Transverse colon (tissue), 3 donors: ENCODE measurements around the gene MIR17HG.

Experiments used
- EP300 ChIP-seq: sonication (generic); formaldehyde crosslinking; IDR thresholded peaks from one replicate; pipeline ENCODE4 v1.6.1; 2017; ENCODE audit warnings: antibody characterized with exemption, low read depth
- POLR2A ChIP-seq: fragments of 450-650 bp; IDR thresholded peaks from one replicate; pipeline ENCODE4 v1.6.1; 2016; ENCODE audit warnings: antibody characterized with exemption, mild to moderate bottlenecking, moderate library complexity
- TF ChIP-seq, protein P1 (sequence below), 5 experiments: fragments of 200-600 bp in 3 of 5; fragments of 450-650 bp in 2 of 5; sonication (generic) in 3 of 5; IDR thresholded peaks; 1 replicate in 2 of 5; 2 replicates in 3 of 5; pipeline ENCODE4 v1.5.1; 2016 to 2017; ENCODE audit warnings: antibody characterized with exemption in 5 of 5, inconsistent platforms in 3 of 5, mild to moderate bottlenecking in 2 of 5, moderate library complexity in 1 of 5

DNA sequence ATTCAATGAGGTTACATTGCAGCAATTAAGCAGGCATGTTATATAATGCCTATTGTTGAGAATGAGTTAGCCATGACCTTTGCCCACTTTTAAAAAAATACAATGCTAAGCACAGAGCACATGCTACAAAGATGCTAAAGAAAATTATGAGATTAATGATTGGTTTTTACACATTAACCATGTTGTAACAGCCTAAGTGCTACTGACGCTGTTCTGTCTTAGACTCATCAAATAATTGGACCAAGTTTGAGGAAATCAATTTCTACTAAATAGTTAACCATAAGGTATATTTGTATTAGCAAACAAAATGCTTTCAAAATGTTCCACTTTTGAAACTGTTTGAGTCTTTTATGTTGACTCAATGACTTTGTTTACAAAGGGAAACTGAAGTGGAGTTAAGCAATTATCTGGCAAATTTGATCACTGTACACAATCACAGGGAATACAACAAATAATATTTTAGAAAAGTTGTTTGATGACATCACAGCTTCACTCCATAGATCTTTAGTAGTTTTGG, 14.3 kb downstream of the MIR17HG start:
- TF ChIP-seq, protein P1, sequence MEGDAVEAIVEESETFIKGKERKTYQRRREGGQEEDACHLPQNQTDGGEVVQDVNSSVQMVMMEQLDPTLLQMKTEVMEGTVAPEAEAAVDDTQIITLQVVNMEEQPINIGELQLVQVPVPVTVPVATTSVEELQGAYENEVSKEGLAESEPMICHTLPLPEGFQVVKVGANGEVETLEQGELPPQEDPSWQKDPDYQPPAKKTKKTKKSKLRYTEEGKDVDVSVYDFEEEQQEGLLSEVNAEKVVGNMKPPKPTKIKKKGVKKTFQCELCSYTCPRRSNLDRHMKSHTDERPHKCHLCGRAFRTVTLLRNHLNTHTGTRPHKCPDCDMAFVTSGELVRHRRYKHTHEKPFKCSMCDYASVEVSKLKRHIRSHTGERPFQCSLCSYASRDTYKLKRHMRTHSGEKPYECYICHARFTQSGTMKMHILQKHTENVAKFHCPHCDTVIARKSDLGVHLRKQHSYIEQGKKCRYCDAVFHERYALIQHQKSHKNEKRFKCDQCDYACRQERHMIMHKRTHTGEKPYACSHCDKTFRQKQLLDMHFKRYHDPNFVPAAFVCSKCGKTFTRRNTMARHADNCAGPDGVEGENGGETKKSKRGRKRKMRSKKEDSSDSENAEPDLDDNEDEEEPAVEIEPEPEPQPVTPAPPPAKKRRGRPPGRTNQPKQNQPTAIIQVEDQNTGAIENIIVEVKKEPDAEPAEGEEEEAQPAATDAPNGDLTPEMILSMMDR (IDR thresholded peaks at IDR 0.05): no peak
- no peak for TF ChIP-seq POLR2A
- no peak for TF ChIP-seq EP300
